K562 (cell line): ENCODE data around the gene SPTBN4. TPM values are rescaled to one million over a fixed set of nuclear protein-coding genes. Genes with fewer than 3 reads are reported as not detected.

ENCODE experiments used
- ADNP ChIP-seq: fragments of 200-800 bp; sonication (Bioruptor generic); IDR thresholded peaks from 2 replicates; pipeline ENCODE4 v1.6.1; 2016; ENCODE audit warnings: missing genetic modification characterization, missing compliant biosample characterization
- COPS2 ChIP-seq: fragments of 450-650 bp; conservative IDR thresholded peaks from 2 replicates; pipeline ENCODE4 v1.6.1; 2016; ENCODE audit warnings: mild to moderate bottlenecking, moderate library complexity
- E4F1 ChIP-seq: fragments of 250-450 bp; sonication (Bioruptor Pico); IDR thresholded peaks from 2 replicates; pipeline ENCODE4 v1.5.0; 2021; ENCODE audit warnings: mild to moderate bottlenecking, borderline replicate concordance
- EHMT2 ChIP-seq: fragments of 450-650 bp; IDR thresholded peaks from 2 replicates; pipeline ENCODE4 v1.6.1; 2018; ENCODE audit warnings: antibody characterized with exemption
- ELK3 ChIP-seq: fragments of 450-650 bp; formaldehyde crosslinking; IDR thresholded peaks from 2 replicates; pipeline ENCODE4 v1.4.0; 2020; ENCODE audit warnings: mild to moderate bottlenecking
- GABPB1 ChIP-seq: sonication (generic); formaldehyde crosslinking; IDR thresholded peaks from 2 replicates; pipeline ENCODE4 v1.8.0; 2022; ENCODE audit warnings: mild to moderate bottlenecking, missing genetic modification reagents
- MBD1 ChIP-seq: fragments of 250-450 bp; sonication (Bioruptor Pico); IDR thresholded peaks from 2 replicates; pipeline ENCODE4 v1.8.0; 2022; ENCODE audit warnings: inconsistent platforms
- MLX ChIP-seq, 2 experiments: fragments of 450-650 bp in 1 of 2; sonication (generic) in 1 of 2; formaldehyde crosslinking; conservative IDR thresholded peaks; 2 replicates each; pipeline versions ENCODE4 v1.4.0 to v1.8.1; 2020 to 2022; ENCODE audit warnings: mild to moderate bottlenecking in 1 of 2, missing genetic modification reagents in 1 of 2
- NFIX ChIP-seq: fragments of 250-450 bp; sonication (Bioruptor Pico); IDR thresholded peaks from 2 replicates; pipeline ENCODE4 v1.4.0; 2020; ENCODE audit warnings: low read depth, mild to moderate bottlenecking, moderate library complexity
- PATZ1 ChIP-seq: fragments of 250-450 bp; sonication (Bioruptor Pico); IDR thresholded peaks from 2 replicates; pipeline ENCODE4 v1.5.0; 2020; ENCODE audit warnings: mild to moderate bottlenecking, borderline replicate concordance
- PYGO2 ChIP-seq: fragments of 450-650 bp; IDR thresholded peaks from 2 replicates; pipeline ENCODE4 v1.6.1; 2016; ENCODE audit warnings: mild to moderate bottlenecking, missing genetic modification characterization, moderate library complexity, missing compliant biosample characterization
- RBFOX2 ChIP-seq: fragments of 200-400 bp; formaldehyde crosslinking; IDR thresholded peaks from 2 replicates; pipeline ENCODE4 v1.6.1; 2017; ENCODE audit warnings: low read depth, mild to moderate bottlenecking, low read length, moderate library complexity
- SIN3B ChIP-seq: fragments of 450-650 bp; IDR thresholded peaks from 2 replicates; pipeline ENCODE4 v1.6.1; 2017; ENCODE audit warnings: low read depth, mild to moderate bottlenecking, moderate library complexity
- ZFP30 ChIP-seq: fragments of 250-450 bp; sonication (Bioruptor Pico); IDR thresholded peaks from 2 replicates; pipeline ENCODE4 v1.8.0; 2022; ENCODE audit warnings: moderate library complexity, mild to moderate bottlenecking, inconsistent platforms, borderline replicate concordance
- ZNF146 ChIP-seq: IDR thresholded peaks from one replicate; pipeline ENCODE4 v1.6.1; 2018; ENCODE audit warnings: missing compliant biosample characterization; ENCODE audit not compliant: unreplicated experiment
- ZNF395 ChIP-seq: fragments of 200-800 bp; sonication (Bioruptor generic); IDR thresholded peaks from 2 replicates; pipeline ENCODE4 v1.6.1; 2017; ENCODE audit warnings: missing genetic modification characterization, missing compliant biosample characterization
- polyA plus RNA-seq, 8 experiments: library from polyadenylated mRNA; depleted of rRNA in 4 of 8; stranded (reverse) in 5 of 8; unstranded in 3 of 8; fragments of >200 nt; fragmentation: Nextera tagmentation in 2 of 8; fragmentation: Illumina TruSeq in 1 of 8; extraction: Ambion mirVana in 2 of 8; extraction: Trizol in 1 of 8; gene quantifications; 2 replicates each; pipeline versions ENCODE4 v1.2.1 to v1.2.3, GENCODE V29; 2011 to 2014; ENCODE audit warnings: inconsistent platforms in 1 of 8, missing spikeins in 1 of 8
- total RNA-seq, 7 experiments: library from RNA; depleted of rRNA in 6 of 7; stranded (reverse); fragments of >200 nt in 6 of 7; fragmentation: Illumina TruSeq in 2 of 7; extraction: Trizol in 2 of 7; gene quantifications; 2 replicates each; pipeline versions ENCODE4 v1.2.1 to v1.2.3, GENCODE V29; 2011 to 2021; ENCODE audit warnings: low replicate concordance in 1 of 7

SPTBN4 gene
- total and polyA plus RNA-seq, 9 of the 15 experiments (the other 6 are each of a cell fraction or from before 2014, with no cell fraction given): 0.01 to 1.5 (median 0.86) TPM

GRCh38 chr19:40443131-40443999 lies 23.4 kb upstream of the SPTBN4 start (continued):
- TF ChIP-seq MBD1 (CRISPR knock-in tag) (no peak), ELK3 (CRISPR knock-in tag) (no peak), ZFP30 (CRISPR knock-in tag) (no peak), NFIX (CRISPR knock-in tag) (no peak), ZNF146 (CRISPR knock-in tag) (no peak), ZNF395 (CRISPR knock-in tag) (0 out of 2 replicates have a peak, but pooled peaks have one; percentile 16), E4F1 (CRISPR knock-in tag) (no peak), PATZ1 (CRISPR knock-in tag) (no peak), MLX (CRISPR knock-in tag; conservative IDR thresholded peaks at IDR 0.05) (0 out of 4 replicates have a peak, but pooled peaks of 1 of the 2 experiments have one; percentile 62), GABPB1 (peak; percentile 62), EHMT2 (no peak), PYGO2 (no peak), SIN3B (no peak), ADNP (tag) (no peak), RBFOX2 (peak; percentile 90), COPS2 (no peak)
